H9 (cell line): ENCODE data around the gene GPHN. TPM values are rescaled to one million over a fixed set of nuclear protein-coding genes. Genes with fewer than 3 reads are reported as not detected.
"Not testable (repeated sequence)": the region's sequence is repeated elsewhere in the genome, so short reads cannot be mapped to it uniquely, and the experiment has no call there.

Source experiments
- DNase-seq: peaks from one replicate; pipeline ENCODE4 v3.0.0-alpha.2; 2017
- H2AFZ ChIP-seq: one replicate; pipeline ENCODE4 v1.6.1; 2013; ENCODE audit warnings: mild to moderate bottlenecking, low read length, control low read depth, moderate library complexity
- H2AK5ac ChIP-seq: 2 replicates; pipeline ENCODE4 v1.6.1; 2013; ENCODE audit warnings: low read length, control low read depth, mixed read lengths; ENCODE audit not compliant: insufficient read length
- H2BK120ac ChIP-seq: one replicate; pipeline ENCODE4 v1.6.1; 2013; ENCODE audit warnings: low read depth, mild to moderate bottlenecking, low read length, control low read depth, inconsistent platforms; ENCODE audit not compliant: poor library complexity, severe bottlenecking
- H2BK12ac ChIP-seq: 2 replicates; pipeline ENCODE4 v1.6.1; 2013; ENCODE audit warnings: low read length, control low read depth, mixed read lengths, low read depth; ENCODE audit not compliant: insufficient read length
- H2BK15ac ChIP-seq: 2 replicates; pipeline ENCODE4 v1.6.1; 2013; ENCODE audit warnings: low read depth, low read length, control low read depth
- H2BK20ac ChIP-seq: one replicate; pipeline ENCODE4 v1.6.1; 2013; ENCODE audit warnings: low read depth, mild to moderate bottlenecking, low read length, control low read depth, inconsistent platforms; ENCODE audit not compliant: poor library complexity, severe bottlenecking
- H2BK5ac ChIP-seq: 2 replicates; pipeline ENCODE4 v1.6.1; 2013; ENCODE audit warnings: low read length, control low read depth, mixed read lengths; ENCODE audit not compliant: insufficient read length
- H3K14ac ChIP-seq: 2 replicates; pipeline ENCODE4 v1.6.1; 2013; ENCODE audit warnings: low read length, control low read depth; ENCODE audit not compliant: insufficient read depth
- H3K18ac ChIP-seq: 2 replicates; pipeline ENCODE4 v1.6.1; 2013; ENCODE audit warnings: low read depth, mild to moderate bottlenecking, mixed read lengths, low read length, control low read depth; ENCODE audit not compliant: insufficient read length
- H3K23ac ChIP-seq: 2 replicates; pipeline ENCODE4 v1.6.1; 2013; ENCODE audit warnings: low read length, control low read depth, mixed read lengths, low read depth; ENCODE audit not compliant: insufficient read length
- H3K23me2 ChIP-seq: 2 replicates; pipeline ENCODE4 v1.6.1; 2013; ENCODE audit warnings: low read depth, mild to moderate bottlenecking, mixed read lengths, low read length, control low read depth; ENCODE audit not compliant: insufficient read length, poor library complexity, severe bottlenecking
- H3K27ac ChIP-seq: 2 replicates; pipeline ENCODE4 v1.5.1; 2013; ENCODE audit warnings: low read length, control low read depth, mixed read lengths, low read depth; ENCODE audit not compliant: insufficient read length
- H3K27me3 ChIP-seq: 2 replicates; pipeline ENCODE4 v1.6.1; 2013; ENCODE audit warnings: low read length, control low read depth, inconsistent platforms; ENCODE audit not compliant: insufficient read depth
- H3K4ac ChIP-seq: 2 replicates; pipeline ENCODE4 v1.6.1; 2013; ENCODE audit warnings: low read depth, mild to moderate bottlenecking, control low read depth, inconsistent platforms, low read length, moderate library complexity
- H3K4me1 ChIP-seq: 2 replicates; pipeline ENCODE4 v1.6.1; 2013; ENCODE audit warnings: low read length, control low read depth, inconsistent platforms; ENCODE audit not compliant: insufficient read depth
- H3K4me2 ChIP-seq: 2 replicates; pipeline ENCODE4 v1.6.1; 2013; ENCODE audit warnings: low read length, control low read depth, mixed read lengths; ENCODE audit not compliant: insufficient read length, insufficient read depth
- H3K56ac ChIP-seq: 2 replicates; pipeline ENCODE4 v1.6.1; 2013; ENCODE audit warnings: low read depth, mild to moderate bottlenecking, mixed read lengths, low read length, control low read depth; ENCODE audit not compliant: insufficient read length
- H3K79me1 ChIP-seq: 2 replicates; pipeline ENCODE4 v1.6.1; 2013; ENCODE audit warnings: low read depth, mild to moderate bottlenecking, moderate library complexity, low read length, control low read depth, inconsistent platforms; ENCODE audit not compliant: insufficient read depth, poor library complexity, severe bottlenecking
- H3K79me2 ChIP-seq: 2 replicates; pipeline ENCODE4 v1.6.1; 2013; ENCODE audit warnings: low read length, control low read depth, inconsistent platforms; ENCODE audit not compliant: insufficient read depth
- H3K9ac ChIP-seq: 2 replicates; pipeline ENCODE4 v1.6.1; 2013; ENCODE audit warnings: low read length, control low read depth, mixed read lengths; ENCODE audit not compliant: insufficient read length; ENCODE audit errors: extremely low read depth
- H3K9me3 ChIP-seq: one replicate; pipeline ENCODE4 v1.6.1; 2013; ENCODE audit warnings: low read depth, low read length, inconsistent platforms; ENCODE audit not compliant: control insufficient read depth
- H3T11ph ChIP-seq: one replicate; pipeline ENCODE4 v1.6.1; 2013; ENCODE audit warnings: mild to moderate bottlenecking, low read length, control low read depth, inconsistent platforms
- H4K20me1 ChIP-seq: one replicate; pipeline ENCODE4 v1.6.1; 2013; ENCODE audit not compliant: control insufficient read depth, insufficient read length, insufficient read depth
- H4K5ac ChIP-seq: 2 replicates; pipeline ENCODE4 v1.6.1; 2013; ENCODE audit warnings: low read depth, mild to moderate bottlenecking, mixed read lengths, low read length, control low read depth; ENCODE audit not compliant: insufficient read length
- H4K8ac ChIP-seq: replicated peaks from 2 replicates; pipeline ENCODE4 v1.6.1; 2013; ENCODE audit warnings: low read length, control low read depth, mixed read lengths, low read depth; ENCODE audit not compliant: insufficient read length
- H4K91ac ChIP-seq: 2 replicates; pipeline ENCODE4 v1.6.1; 2013; ENCODE audit warnings: low read depth, mild to moderate bottlenecking, moderate library complexity, mixed read lengths, low read length, control low read depth; ENCODE audit not compliant: insufficient read length
- H3K27ac Mint-ChIP-seq, 3 experiments: 2 replicates in 2 of 3; 3 replicates in 1 of 3; pipeline ENCODE4 v1.8.0; 2020 to 2021; ENCODE audit warnings: mixed read lengths in 3 of 3, mild to moderate bottlenecking in 1 of 3, moderate library complexity in 1 of 3
- H3K27me3 Mint-ChIP-seq: 2 replicates; pipeline ENCODE4 v1.8.0; 2021; ENCODE audit warnings: low read depth, mild to moderate bottlenecking, moderate library complexity, mixed read lengths
- H3K36me3 Mint-ChIP-seq, 3 experiments: 2 replicates in 2 of 3; 3 replicates in 1 of 3; pipeline ENCODE4 v1.8.0; 2020 to 2021; ENCODE audit warnings: low read depth in 3 of 3, mixed read lengths in 3 of 3; ENCODE audit not compliant: insufficient read depth in 1 of 3
- H3K4me1 Mint-ChIP-seq, 2 experiments: 2 replicates each; pipeline ENCODE4 v1.8.0; 2020; ENCODE audit warnings: mixed read lengths in 2 of 2
- H3K4me3 Mint-ChIP-seq, 2 experiments: 2 replicates in 1 of 2; 3 replicates in 1 of 2; pipeline ENCODE4 v1.8.0; 2020 to 2021; ENCODE audit warnings: mild to moderate bottlenecking in 2 of 2, mixed read lengths in 2 of 2, moderate library complexity in 1 of 2
- H3K9me3 Mint-ChIP-seq, 2 experiments: 2 replicates in 1 of 2; 3 replicates in 1 of 2; pipeline ENCODE4 v1.8.0; 2020; ENCODE audit warnings: mild to moderate bottlenecking in 2 of 2, mixed read lengths in 2 of 2, moderate library complexity in 1 of 2
- CTCF ChIP-seq: fragments of 200-600 bp; sonication (generic); conservative IDR thresholded peaks from 3 replicates; pipeline ENCODE4 v1.8.0; 2021; ENCODE audit warnings: antibody characterized with exemption, mild to moderate bottlenecking
- WGBS: extraction: QIAGEN DNeasy Blood & Tissue Kit; methylation state at CpG from one replicate; pipeline ENCODE4 v1.1.7; 2013; ENCODE audit warnings: missing lambda C conversion rate, low lambda C conversion rate, mixed read lengths; ENCODE audit not compliant: insufficient read length; ENCODE audit errors: extremely low coverage; 5-methylcytosine and 5-hydroxymethylcytosine counted together
- total RNA-seq: library from RNA; stranded (reverse); gene quantifications from 2 replicates; pipeline ENCODE4 v1.2.1, GENCODE V29; 2021

Gene GPHN
- total RNA-seq, 1 experiment from 2014 or later: 16.1 TPM

DNA sequence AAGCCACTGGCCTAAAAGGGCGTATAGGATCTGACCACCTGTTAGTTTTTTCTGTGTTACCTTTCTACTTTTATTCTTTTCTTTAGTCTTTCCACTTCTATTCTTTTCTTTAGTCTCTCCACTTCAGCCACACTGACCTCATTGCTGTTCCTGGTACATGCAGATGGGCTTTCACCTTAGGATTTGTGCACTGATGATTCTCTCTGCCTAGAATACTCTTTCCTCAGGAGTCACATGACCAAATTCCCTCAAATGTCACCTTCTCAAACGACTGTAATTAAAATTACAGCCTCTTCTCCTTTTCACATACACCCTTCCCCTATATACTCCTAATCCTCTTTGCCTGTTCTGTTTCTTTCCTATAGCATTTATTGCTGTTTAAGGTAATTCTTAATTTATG lies 36.0 kb downstream of the GPHN start:
- Histone ChIP-seq H3K4me1 (no peaks in the 10 kb centered on the region), H3K79me1 (no peaks in the 10 kb centered on the region), H3K79me2 (peaks cover 5% of the 10 kb centered on the region; the same call in 1 of the 2 replicates), H2BK20ac (no peak overlapping the region), H3K18ac (no peak overlapping the region), H3K56ac (no peak overlapping the region), H2AFZ (no peak overlapping the region), H4K5ac (no peak overlapping the region), H3K23ac (no peak overlapping the region), H2BK5ac (no peak overlapping the region), H2BK12ac (no peak overlapping the region), H3K9me3 (no peaks in the 10 kb centered on the region), H3K14ac (no peak overlapping the region), H3K27ac (no peak overlapping the region), H3K23me2 (no peaks in the 10 kb centered on the region), H4K91ac (no peak overlapping the region), H2BK15ac (no peak overlapping the region), H4K8ac (no peak overlapping the region), H3T11ph (no peak overlapping the region), H2BK120ac (no peak overlapping the region), H3K27me3 (no peaks in the 10 kb centered on the region), H3K4ac (no peak overlapping the region), H2AK5ac (no peak overlapping the region), H3K4me2 (no peak overlapping the region), H3K9ac (no peak overlapping the region), H4K20me1 (no peaks in the 10 kb centered on the region)
- H3K4me1 Mint-ChIP-seq: peaks cover 2% of the 10 kb centered on the region in 2 experiments
- H3K36me3 Mint-ChIP-seq: peaks cover 9 to 16% (median 13%) of the 10 kb centered on the region in 3 experiments
- no peak overlapping the region for H3K4me3 Mint-ChIP-seq
- H3K27ac Mint-ChIP-seq: no peak overlapping the region
- no peak for DNase-seq
- H3K9me3 Mint-ChIP-seq: peaks cover 19 to 21% of the 10 kb centered on the region in 2 experiments
- WGBS: 100% methylated on average over 1 of the region's 2 CpGs
- TF ChIP-seq CTCF: no peak
- H3K27me3 Mint-ChIP-seq: no peaks in the 10 kb centered on the region; the same call in 1 of the 2 replicates

DNA sequence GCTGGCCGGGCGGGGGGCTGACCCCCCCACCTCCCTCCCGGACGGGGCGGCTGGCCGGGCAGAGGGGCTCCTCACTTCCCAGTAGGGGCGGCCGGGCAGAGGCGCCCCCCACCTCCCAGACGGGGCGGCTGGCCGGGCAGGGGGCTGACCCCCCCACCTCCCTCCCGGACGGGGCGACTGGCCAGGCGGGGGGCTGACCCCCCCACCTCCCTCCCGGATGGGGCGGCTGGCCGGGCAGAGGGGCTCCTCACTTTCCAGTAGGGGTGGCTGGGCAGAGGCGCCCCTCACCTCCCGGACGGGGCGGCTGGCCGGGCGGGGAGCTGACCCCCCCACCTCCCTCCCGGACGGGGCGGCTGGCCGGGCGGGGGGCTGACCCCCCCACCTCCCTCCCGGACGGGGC lies 37.2 kb downstream of the GPHN start:
- not testable (repeated sequence) for H4K91ac ChIP-seq, H3K79me2 ChIP-seq

More for the DNA sequence above, 37.2 kb downstream of the GPHN start:
- not testable (repeated sequence) for H3K14ac ChIP-seq, H2AFZ ChIP-seq, H3K4me2 ChIP-seq, H2BK15ac ChIP-seq, H3K79me1 ChIP-seq, H3K23ac ChIP-seq, H2AK5ac ChIP-seq, H3K4me1 Mint-ChIP-seq, H3K27ac Mint-ChIP-seq, H4K20me1 ChIP-seq, H3K18ac ChIP-seq, DNase-seq, H3K4me1 ChIP-seq, H3K56ac ChIP-seq, H2BK20ac ChIP-seq, H3K4me3 Mint-ChIP-seq, H3K27ac ChIP-seq, H2BK12ac ChIP-seq, H4K5ac ChIP-seq, H4K8ac ChIP-seq, H2BK120ac ChIP-seq, H3K23me2 ChIP-seq, H3T11ph ChIP-seq, H3K9me3 ChIP-seq, H2BK5ac ChIP-seq, H3K27me3 ChIP-seq, H3K4ac ChIP-seq, H3K9ac ChIP-seq, H3K27me3 Mint-ChIP-seq
- Mint-ChIP-seq H3K9me3 (peaks cover 19 to 21% of the 10 kb centered on the region in 2 experiments), H3K36me3 (peaks cover 9 to 19% (median 15%) of the 10 kb centered on the region in 3 experiments)
- no CpG with 5 or more reads among the region's 32 CpGs for WGBS
